Chondrocyte (in vitro differentiated cells): ENCODE measurements around the gene NUTF2. TPM values are rescaled to one million over a fixed set of nuclear protein-coding genes. Genes with fewer than 3 reads are reported as not detected.
"Not testable (repeated sequence)": the region's sequence is repeated elsewhere in the genome, so short reads cannot be mapped to it uniquely, and the experiment has no call there.

Experiments
- DNase-seq: peaks from one replicate; pipeline ENCODE4 v3.0.0; 2021; ENCODE audit warnings: mixed read lengths, low spot score
- H3K27ac Mint-ChIP-seq: one replicate; pipeline ENCODE4 v1.8.0; 2021; ENCODE audit warnings: mild to moderate bottlenecking, moderate library complexity, mixed read lengths; ENCODE audit not compliant: unreplicated experiment
- H3K27me3 Mint-ChIP-seq: 2 replicates; pipeline ENCODE4 v1.8.0; 2021; ENCODE audit warnings: low read depth, mixed read lengths
- H3K36me3 Mint-ChIP-seq: 2 replicates; pipeline ENCODE4 v1.8.0; 2021; ENCODE audit warnings: low read depth, mixed read lengths
- H3K4me1 Mint-ChIP-seq: 2 replicates; pipeline ENCODE4 v1.8.0; 2021; ENCODE audit warnings: low read depth, mild to moderate bottlenecking, mixed read lengths
- H3K4me3 Mint-ChIP-seq: one replicate; pipeline ENCODE4 v1.8.0; 2021; ENCODE audit warnings: mild to moderate bottlenecking, moderate library complexity, mixed read lengths; ENCODE audit not compliant: unreplicated experiment
- H3K9me3 Mint-ChIP-seq: 2 replicates; pipeline ENCODE4 v1.8.0; 2021; ENCODE audit warnings: low read depth, mixed read lengths
- CTCF ChIP-seq: fragments of 200-600 bp; sonication (generic); IDR thresholded peaks from 2 replicates; pipeline ENCODE4 v1.5.0; 2021; ENCODE audit warnings: antibody characterized with exemption, mild to moderate bottlenecking, moderate library complexity
- total RNA-seq: library from RNA; stranded (reverse); gene quantifications from 3 replicates; pipeline ENCODE4 v1.2.1, GENCODE V29; 2021

The NUTF2 gene
- total RNA-seq, 1 donor from 2014 or later: 135 TPM

DNA sequence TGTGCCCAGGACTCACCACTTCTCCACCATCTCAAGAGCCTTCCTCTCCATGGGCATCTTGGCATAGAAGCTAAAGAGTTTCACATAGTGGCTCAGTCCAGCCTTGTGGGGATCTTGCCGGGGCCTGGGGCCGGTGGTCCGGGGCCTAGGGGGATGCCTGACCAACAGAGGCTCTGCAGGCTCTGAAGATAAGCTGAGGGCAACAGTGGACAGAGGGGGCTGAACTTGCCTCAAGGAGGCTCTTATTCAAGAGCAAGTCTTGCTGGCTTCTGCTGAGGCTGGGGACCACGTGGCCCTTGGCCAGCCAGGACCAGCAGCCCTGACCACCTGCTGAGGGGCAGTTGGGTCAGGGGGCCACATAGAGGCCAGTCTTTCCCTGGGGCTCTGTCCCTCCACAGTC is 18.1 kb upstream of the NUTF2 start:
- Mint-ChIP-seq H3K27ac (no peak overlapping the region), H3K27me3 (no peaks in the 10 kb centered on the region), H3K4me1 (peaks cover 10% of the 10 kb centered on the region), H3K9me3 (no peaks in the 10 kb centered on the region), H3K36me3 (peaks cover 16% of the 10 kb centered on the region), H3K4me3 (no peak overlapping the region)
- TF ChIP-seq CTCF: no peak
- no peak for DNase-seq

DNA sequence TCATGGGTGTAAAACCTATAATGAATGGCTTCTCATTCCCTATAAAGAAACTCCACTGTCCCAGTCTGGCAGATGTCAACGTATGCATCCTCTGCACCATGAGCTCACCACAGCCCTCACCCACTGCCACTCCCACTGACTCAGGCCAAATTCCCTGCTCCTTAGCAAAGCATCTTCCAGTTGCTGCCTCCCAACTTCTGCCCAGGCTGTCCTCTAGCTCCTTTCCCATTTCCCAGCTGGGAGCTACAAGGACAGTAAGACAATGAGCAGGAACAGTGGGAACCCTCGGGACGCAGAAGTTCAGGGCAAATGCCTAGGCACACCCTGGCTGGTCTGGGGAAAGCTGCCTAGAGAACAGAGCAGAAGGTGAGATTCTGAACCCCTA is 13.7 kb upstream of the NUTF2 start:
- Mint-ChIP-seq H3K27me3 (no peaks in the 10 kb centered on the region), H3K27ac (peak overlapping the region; percentile 85), H3K9me3 (no peaks in the 10 kb centered on the region), H3K36me3 (peaks cover 14% of the 10 kb centered on the region), H3K4me3 (peak overlapping the region; percentile 86), H3K4me1 (peaks cover 15% of the 10 kb centered on the region)
- no peak for DNase-seq
- no peak for TF ChIP-seq CTCF

DNA sequence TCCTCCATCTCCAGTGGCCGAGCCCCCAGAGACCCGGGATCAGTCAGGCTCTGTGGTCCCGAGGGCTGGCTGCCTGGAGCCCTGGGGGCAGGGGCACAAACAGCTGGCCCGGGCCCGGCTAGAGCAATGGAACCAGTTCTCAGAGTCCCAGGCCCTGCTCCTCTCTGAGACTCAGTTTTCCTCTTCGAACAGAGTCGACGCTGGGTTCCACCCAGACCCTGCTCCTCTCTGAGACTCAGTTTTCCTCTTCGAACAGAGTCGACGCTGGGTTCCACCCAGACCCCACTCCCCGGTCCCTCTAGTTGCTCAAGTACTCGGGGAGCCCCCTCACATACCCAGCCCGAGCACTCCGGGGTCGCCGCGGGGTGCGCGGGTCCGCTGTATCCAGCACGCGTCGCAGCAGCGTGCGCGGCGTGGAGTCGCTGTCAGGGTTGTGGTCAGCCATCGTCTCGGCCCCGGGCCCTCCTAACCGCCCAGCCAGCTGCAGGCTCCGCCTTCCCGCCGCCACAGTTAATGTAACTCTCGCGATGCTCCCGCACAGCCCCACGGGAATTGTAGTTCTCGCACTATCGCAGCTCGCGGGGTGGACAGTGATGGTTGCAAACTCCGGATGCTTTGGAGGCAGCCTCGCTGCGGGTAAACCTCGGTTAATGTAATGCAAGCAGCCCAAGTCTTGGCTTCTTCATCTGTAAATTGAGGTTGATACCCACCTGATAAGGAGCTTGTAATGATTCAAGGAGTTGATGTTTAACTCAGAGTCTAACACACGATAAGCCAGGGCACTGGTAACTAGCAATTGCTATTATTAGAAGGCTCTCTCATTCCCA is 13.1 kb upstream of the NUTF2 start:
- TF ChIP-seq CTCF: no peak
- no peaks in the 10 kb centered on the region for H3K27me3 Mint-ChIP-seq
- peak overlapping the region; percentile 86 for H3K4me3 Mint-ChIP-seq
- peak overlapping the region; percentile 85 for H3K27ac Mint-ChIP-seq
- peaks cover 15% of the 10 kb centered on the region for H3K4me1 Mint-ChIP-seq
- H3K9me3 Mint-ChIP-seq: no peaks in the 10 kb centered on the region
- H3K36me3 Mint-ChIP-seq: peaks cover 11% of the 10 kb centered on the region
- DNase-seq: peak; percentile 98

GRCh38 chr16:67834242-67834614 is 12.5 kb upstream of the NUTF2 start:
- Mint-ChIP-seq H3K9me3 (no peaks in the 10 kb centered on the region), H3K27ac (peak overlapping the region; percentile 85), H3K27me3 (no peaks in the 10 kb centered on the region), H3K36me3 (peaks cover 11% of the 10 kb centered on the region), H3K4me1 (peaks cover 15% of the 10 kb centered on the region), H3K4me3 (peak overlapping the region; percentile 86)
- no peak for DNase-seq
- TF ChIP-seq CTCF: no peak

DNA sequence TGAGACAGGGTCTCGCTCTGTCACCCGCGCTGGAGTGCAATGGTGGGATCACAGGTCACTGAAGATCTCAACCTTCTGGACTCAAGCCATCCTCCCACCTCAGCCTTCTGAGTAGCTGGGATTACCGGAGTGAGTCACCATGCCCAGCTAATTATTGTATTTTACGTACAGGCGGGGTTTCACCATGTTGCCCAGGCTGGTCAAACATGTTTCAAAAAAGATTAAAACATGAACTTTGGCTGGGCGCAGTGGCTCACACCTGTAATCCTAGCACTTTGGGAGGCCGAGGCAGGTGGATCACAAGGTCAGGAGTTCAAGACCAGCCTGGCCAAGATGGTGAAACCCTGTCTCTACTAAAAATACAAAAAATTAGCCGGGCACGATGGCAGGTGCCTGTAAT is 9.5 kb upstream of the NUTF2 start:
- H3K27ac Mint-ChIP-seq, H3K36me3 Mint-ChIP-seq, H3K27me3 Mint-ChIP-seq, H3K4me3 Mint-ChIP-seq, DNase-seq, H3K9me3 Mint-ChIP-seq: not testable (repeated sequence)
- peaks cover 20% of the 10 kb centered on the region for H3K4me1 Mint-ChIP-seq

DNA sequence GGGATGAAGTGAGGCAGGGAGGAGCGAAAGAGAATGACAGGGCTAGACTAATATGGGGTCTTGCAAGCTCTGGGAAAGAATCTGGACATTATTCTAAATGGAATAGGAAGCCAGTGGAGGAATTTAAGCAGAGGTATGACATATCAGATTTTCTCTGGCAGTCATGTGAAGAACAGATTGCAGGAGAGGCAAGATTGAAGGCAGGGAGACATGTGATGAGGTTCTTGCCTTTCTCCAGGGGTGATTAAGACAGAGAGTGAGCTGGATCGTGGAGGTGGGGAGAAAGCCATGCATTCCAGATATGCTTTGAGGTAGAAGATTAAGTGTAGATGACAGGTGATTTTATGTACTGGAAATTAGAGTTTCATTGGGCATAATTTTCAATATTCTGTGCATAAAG is 8.9 kb upstream of the NUTF2 start:
- peaks cover 14% of the 10 kb centered on the region for H3K4me1 Mint-ChIP-seq
- H3K4me3 Mint-ChIP-seq: no peak overlapping the region
- H3K27ac Mint-ChIP-seq: no peak overlapping the region
- no peaks in the 10 kb centered on the region for H3K27me3 Mint-ChIP-seq
- no peak for DNase-seq
- no peaks in the 10 kb centered on the region for H3K9me3 Mint-ChIP-seq
- TF ChIP-seq CTCF: no peak
- H3K36me3 Mint-ChIP-seq: peaks cover 2% of the 10 kb centered on the region
